Measurements from ENCODE around the gene P2RY14.

DNA sequence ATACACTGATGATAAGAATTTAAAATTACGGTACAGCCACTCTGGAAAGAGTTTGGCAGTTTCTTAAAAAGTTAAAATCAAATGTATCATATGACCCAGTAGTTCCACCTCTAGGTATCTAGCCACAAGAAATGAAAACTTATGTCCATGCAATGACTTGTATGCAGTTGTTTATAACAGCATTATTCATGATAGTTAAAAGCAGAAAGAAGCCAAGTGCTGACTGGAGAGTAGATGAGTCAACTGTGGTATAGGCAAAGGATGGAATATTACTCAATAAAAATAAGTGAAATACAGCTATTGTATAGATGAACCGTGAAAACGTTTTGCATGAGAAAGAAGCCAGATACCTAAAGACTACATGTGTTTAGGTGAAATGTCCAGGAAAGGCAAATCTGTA is 23.4 kb upstream of the P2RY14 start:
- TF ChIP-seq CTCF (IDR thresholded peaks at IDR 0.05) (no peak), POLR2AphosphoS5 (IDR thresholded peaks at IDR 0.05) (no peak)

Data from prostate gland (tissue), 2 donors.